ENCODE results near the gene RANGAP1. TPM values are rescaled to one million over a fixed set of nuclear protein-coding genes. Genes with fewer than 3 reads are reported as not detected.

The RANGAP1 gene
- total RNA-seq, 1 donor from 2014 or later = 71.5 TPM

DNA sequence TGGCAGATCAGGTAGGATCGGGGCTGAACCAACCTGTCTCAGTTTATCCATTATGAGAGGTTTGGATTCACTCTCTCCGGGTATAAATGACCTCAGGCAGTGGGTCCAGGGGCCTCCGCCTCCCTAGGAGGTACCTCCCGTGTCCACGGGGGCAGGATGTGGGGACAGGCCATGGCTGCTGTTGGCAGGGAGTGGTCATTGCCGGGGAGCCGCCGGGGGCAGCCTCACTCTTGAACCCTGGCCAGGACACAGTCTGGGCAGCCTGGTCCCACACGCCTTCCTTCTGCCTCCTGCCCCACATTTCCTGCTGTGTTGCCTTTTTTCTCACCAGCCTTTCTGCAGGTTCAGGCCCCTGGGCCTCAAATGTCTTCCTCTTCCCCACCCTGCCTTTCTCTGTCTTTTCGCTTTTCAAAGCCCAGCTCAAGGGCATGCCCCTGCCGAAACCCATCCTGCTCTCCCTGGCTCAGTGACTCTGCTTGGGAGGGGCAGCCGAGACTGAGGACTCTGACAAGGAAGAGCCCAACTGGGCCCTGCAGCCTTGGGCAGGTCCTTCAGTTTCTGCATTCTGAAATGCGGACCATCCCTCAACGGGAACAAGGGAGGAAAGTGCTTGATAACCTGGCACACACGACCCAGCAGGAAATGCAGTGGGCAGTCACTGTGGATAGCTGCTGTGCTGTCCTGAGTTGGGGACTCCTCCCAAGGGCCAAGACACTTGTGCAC lies 46.4 kb upstream of the RANGAP1 start:
- H3K36me3 Mint-ChIP-seq (ENCODE audit: low read depth, unreplicated experiment) = peaks cover 38% of the 10 kb centered on the region
- no peaks in the 10 kb centered on the region for H3K9me3 Mint-ChIP-seq (ENCODE audit: unreplicated experiment)
- TF ChIP-seq, protein P1, sequence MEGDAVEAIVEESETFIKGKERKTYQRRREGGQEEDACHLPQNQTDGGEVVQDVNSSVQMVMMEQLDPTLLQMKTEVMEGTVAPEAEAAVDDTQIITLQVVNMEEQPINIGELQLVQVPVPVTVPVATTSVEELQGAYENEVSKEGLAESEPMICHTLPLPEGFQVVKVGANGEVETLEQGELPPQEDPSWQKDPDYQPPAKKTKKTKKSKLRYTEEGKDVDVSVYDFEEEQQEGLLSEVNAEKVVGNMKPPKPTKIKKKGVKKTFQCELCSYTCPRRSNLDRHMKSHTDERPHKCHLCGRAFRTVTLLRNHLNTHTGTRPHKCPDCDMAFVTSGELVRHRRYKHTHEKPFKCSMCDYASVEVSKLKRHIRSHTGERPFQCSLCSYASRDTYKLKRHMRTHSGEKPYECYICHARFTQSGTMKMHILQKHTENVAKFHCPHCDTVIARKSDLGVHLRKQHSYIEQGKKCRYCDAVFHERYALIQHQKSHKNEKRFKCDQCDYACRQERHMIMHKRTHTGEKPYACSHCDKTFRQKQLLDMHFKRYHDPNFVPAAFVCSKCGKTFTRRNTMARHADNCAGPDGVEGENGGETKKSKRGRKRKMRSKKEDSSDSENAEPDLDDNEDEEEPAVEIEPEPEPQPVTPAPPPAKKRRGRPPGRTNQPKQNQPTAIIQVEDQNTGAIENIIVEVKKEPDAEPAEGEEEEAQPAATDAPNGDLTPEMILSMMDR (IDR thresholded peaks at IDR 0.05; ENCODE audit: unreplicated experiment) = no peak
- peaks cover 8% of the 10 kb centered on the region for H3K27me3 Mint-ChIP-seq (ENCODE audit: unreplicated experiment)
- H3K4me3 Mint-ChIP-seq (ENCODE audit: unreplicated experiment) = peak overlapping the region; percentile 42
- H3K4me1 Mint-ChIP-seq (ENCODE audit: unreplicated experiment) = peaks cover 4% of the 10 kb centered on the region
- DNase-seq (ENCODE audit: low spot score) = no peak
- H3K27ac Mint-ChIP-seq (ENCODE audit: unreplicated experiment) = no peak overlapping the region

DNA sequence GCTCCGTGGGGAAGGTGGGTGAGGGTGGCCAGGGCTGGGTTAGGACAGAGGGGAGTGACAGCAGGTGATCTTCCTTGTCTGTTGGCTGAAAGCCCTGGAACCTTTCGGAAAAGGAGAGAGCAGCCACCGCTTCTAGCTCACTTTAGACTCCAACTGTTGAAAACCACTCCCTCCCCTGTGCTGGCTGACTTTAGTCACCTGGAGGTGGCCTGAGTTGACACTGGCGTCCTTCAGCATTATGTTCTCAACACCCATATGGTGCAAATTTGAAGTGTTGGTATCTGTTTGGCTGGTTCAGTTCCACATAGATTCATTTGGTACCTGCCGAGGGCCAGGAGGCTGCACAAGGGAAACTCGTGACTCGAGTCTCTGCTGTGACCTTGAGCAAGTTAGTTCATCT lies 44.2 kb upstream of the RANGAP1 start:
- Mint-ChIP-seq H3K27ac (ENCODE audit: unreplicated experiment) (no peak overlapping the region), H3K4me3 (ENCODE audit: unreplicated experiment) (no peak overlapping the region), H3K4me1 (ENCODE audit: unreplicated experiment) (no peaks in the 10 kb centered on the region), H3K27me3 (ENCODE audit: unreplicated experiment) (peaks cover 13% of the 10 kb centered on the region), H3K9me3 (ENCODE audit: unreplicated experiment) (no peaks in the 10 kb centered on the region), H3K36me3 (ENCODE audit: low read depth, unreplicated experiment) (peaks cover 41% of the 10 kb centered on the region)
- DNase-seq (ENCODE audit: low spot score) = no peak
- TF ChIP-seq, protein P1 (IDR thresholded peaks at IDR 0.05; ENCODE audit: unreplicated experiment) = no peak

DNA sequence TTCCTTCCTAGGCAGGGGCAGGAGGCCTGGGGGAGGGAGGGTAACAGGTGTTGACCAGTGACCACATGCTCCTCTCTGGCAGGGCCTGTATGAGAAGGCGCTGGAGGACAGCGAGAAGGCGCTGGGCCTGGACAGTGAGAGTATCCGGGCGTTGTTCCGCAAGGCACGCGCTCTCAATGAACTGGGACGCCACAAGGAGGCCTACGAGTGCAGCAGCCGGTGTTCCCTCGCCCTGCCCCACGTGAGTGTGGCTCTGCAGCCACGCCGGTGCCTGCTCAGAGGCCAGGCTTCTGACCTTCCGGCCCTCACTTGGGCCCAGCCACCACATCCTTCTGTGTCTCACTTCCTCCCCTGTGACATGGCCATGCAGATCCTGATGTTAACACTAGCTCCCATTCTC lies 41.1 kb upstream of the RANGAP1 start:
- Mint-ChIP-seq H3K27me3 (ENCODE audit: unreplicated experiment) (peaks cover 10% of the 10 kb centered on the region), H3K4me1 (ENCODE audit: unreplicated experiment) (peaks cover 2% of the 10 kb centered on the region), H3K9me3 (ENCODE audit: unreplicated experiment) (no peaks in the 10 kb centered on the region), H3K4me3 (ENCODE audit: unreplicated experiment) (no peak overlapping the region), H3K36me3 (ENCODE audit: low read depth, unreplicated experiment) (peaks cover 27% of the 10 kb centered on the region), H3K27ac (ENCODE audit: unreplicated experiment) (no peak overlapping the region)
- DNase-seq (ENCODE audit: low spot score) = no peak
- TF ChIP-seq, protein P1 (IDR thresholded peaks at IDR 0.05; ENCODE audit: unreplicated experiment) = no peak

DNA sequence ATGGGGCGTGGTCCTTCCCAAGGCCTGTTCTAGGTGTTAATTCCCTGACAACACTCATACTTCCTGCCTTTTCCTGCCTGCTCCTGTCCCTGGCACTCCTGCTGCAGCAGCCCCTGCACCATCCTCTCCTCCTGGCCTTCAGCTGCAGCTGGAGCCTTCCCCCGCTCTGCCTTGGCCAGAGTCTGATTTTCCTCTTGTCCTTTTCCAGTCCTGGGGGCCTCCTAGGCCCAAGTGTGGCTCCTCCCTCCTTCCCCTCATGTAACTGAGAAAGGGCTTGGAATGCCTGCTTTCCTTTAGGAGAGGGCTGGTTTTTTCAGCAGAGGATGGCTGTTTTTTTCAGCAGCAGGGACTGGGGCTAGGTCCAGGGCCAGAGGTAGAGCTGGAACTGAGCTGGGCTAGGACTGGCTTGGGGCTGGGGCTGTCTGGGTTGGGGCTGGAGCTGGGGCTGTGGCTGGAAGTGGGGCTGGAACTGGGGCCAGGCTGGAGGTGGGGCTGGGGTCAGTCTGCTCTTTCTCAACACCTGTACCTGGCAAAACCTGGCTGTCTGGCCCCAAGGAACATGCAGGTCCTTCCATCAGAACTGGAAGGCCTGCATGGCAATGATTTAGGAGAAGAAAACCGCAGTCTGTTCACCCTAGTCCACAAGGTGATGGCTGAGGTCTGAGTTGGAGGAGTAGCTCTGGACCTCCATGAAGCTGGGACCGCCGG lies 39.0 kb upstream of the RANGAP1 start:
- Mint-ChIP-seq H3K4me1 (ENCODE audit: unreplicated experiment) (peaks cover 2% of the 10 kb centered on the region), H3K4me3 (ENCODE audit: unreplicated experiment) (no peak overlapping the region), H3K27ac (ENCODE audit: unreplicated experiment) (no peak overlapping the region), H3K9me3 (ENCODE audit: unreplicated experiment) (no peaks in the 10 kb centered on the region), H3K36me3 (ENCODE audit: low read depth, unreplicated experiment) (peaks cover 28% of the 10 kb centered on the region), H3K27me3 (ENCODE audit: unreplicated experiment) (peaks cover 10% of the 10 kb centered on the region)
- no peak for DNase-seq (ENCODE audit: low spot score)
- TF ChIP-seq, protein P1 (IDR thresholded peaks at IDR 0.05; ENCODE audit: unreplicated experiment) = no peak
